Stimulated activated CD8-positive, alpha-beta memory T cell treated with anti-CD3 and anti-CD28 coated beads, Interleukin-4, amount 100 ng/mL, for 48 hours (primary cell): ENCODE data around the gene TMEM198.
A peak's percentile ranks its signal among the peaks of the same experiment; 100 is the strongest.

Experiments used
- DNase-seq: peaks from one replicate; pipeline ENCODE4 v3.0.0-alpha.2; 2020

The TMEM198 gene, protein sequence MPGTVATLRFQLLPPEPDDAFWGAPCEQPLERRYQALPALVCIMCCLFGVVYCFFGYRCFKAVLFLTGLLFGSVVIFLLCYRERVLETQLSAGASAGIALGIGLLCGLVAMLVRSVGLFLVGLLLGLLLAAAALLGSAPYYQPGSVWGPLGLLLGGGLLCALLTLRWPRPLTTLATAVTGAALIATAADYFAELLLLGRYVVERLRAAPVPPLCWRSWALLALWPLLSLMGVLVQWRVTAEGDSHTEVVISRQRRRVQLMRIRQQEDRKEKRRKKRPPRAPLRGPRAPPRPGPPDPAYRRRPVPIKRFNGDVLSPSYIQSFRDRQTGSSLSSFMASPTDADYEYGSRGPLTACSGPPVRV

GRCh38 chr2:219543596-219544358 lies at the start of gene TMEM198, which contains the start of gene CHPF:
TMEM198 (plus strand) TSS chr2:219544028; CDS start chr2:219544728, 700 bp downstream.
CHPF (minus strand) TSS chr2:219543809; CDS start chr2:219543538, 271 bp downstream.
- peak; percentile 96 for DNase-seq

DNA sequence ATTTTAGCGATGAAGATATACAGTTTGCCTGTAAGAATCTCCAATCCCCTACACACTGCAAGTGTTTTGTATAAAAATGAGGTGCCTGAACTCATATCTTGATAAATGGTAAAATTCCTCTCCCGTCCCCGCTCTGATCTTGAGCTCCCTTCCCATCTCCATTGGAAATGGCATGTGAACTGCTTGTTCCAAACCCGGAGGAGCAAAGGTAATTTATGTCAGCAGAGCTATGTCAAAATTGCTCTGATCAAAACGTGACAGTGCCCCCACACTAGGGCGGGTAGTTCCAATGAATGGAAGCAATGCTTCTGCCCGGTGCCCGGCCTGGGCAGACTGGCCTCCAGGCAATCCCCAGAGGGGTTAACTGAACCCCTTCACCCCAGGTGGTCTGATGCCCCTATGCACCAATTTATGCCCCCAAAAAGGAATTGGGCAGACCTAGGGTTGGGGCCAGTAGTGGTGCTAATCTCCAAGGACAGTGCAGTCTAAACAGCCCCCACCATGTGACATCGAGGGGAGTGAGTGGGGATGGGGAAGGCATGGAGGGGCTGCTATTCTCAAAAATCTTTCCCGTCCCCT lies 48.8 kb upstream of the TMEM198 start:
- no peak for DNase-seq

DNA sequence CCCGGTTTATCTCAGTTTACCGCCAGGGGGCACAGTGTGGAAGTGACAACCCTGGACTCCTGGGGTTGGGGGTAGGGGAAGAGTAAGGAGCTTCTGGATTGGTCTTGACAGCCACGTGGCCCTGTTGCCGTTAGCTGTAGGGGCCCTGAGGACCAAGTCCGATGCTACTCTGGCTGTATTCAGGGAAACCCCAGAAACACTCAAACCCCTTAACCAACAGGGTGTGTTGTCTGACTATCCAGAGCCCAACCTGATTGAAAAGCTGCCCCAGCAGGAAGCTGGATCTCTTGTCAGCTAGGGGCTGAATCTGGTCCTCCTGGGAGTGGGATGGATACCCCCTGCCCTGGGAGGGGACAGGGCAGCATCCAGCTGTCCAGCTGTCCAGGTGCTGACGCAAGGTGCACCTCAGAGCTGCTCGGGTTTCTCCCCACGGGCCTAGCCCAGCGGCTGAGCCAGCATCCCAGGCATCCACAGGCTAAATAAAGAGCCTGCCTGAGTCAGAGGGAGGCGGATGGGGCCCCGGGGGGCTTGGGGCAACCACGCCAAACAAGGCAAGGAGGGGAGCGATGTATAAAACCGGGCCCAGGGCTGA lies 48.2 kb upstream of the TMEM198 start:
- DNase-seq = peak; percentile 79

GRCh38 chr2:219496247-219496824 lies 47.5 kb upstream of the TMEM198 start:
- no peak for DNase-seq

DNA sequence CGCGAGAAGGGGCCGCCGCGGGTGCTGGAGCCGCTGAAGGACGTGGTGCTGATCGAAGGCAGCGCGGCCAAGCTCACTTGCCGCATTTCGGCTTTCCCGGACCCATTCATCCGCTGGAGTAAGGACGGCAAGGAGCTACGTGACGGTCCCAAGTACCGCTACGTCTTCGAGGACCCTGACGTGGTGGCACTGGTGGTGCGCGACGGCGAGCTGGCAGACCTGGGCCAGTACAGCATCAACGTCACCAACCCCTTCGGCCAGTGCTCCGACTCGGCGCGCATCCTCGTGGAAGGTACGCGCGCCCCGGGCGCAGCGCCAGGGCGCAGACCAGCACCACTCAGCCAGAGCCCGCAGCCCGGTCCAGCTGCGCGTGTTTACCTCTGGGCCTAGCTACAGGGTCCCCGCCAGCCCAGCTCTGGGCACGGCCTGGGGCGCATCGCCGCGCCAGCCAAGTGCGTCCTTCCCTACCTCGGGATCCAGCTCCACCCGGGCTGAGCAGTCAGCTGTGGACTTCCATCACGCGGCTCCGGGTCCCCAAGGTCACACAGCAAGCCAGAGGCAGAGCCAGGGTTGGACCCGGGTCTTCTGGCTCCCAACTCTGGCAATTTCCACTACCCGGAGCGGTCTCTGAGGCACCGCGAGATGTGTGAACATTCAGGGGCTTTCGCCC lies 46.9 kb upstream of the TMEM198 start:
- no peak for DNase-seq

DNA sequence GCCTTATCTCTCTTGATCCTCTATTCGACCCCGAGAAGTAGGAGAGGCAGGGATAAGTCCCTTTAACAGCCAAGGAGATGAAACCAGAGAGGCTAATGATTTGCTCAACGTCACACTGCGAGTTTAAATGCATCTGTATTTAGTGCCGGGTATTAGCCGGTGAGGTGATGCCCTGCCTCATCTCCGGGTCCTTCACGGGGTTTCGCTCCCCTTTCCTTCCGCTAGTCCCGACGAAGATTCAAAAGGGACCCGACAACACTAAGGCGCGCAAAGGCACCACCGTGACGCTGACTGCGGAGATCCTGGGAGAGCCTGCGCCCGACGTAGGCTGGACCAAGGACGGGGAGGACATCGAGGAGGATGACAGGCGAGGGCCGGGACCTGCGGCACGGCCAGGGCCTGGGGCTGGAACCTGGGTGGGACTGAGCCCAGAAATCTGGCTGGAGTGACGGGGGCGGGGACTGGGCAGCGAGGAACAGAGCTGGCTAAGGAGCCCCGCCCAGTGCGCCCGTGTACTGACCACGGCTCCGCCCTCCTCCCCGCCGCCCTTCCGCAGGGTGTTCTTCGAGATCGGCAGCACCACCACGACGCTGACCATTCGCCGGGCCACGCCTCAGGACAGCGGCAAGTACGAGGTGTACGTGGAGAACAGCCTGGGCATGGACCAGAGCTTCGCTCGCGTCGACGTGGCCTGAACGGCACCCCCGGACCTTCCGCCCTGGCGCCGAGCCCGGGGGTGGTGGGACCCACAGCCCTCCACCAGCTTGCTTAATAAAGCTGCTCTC lies 46.1 kb upstream of the TMEM198 start:
- DNase-seq = peak; percentile 63

DNA sequence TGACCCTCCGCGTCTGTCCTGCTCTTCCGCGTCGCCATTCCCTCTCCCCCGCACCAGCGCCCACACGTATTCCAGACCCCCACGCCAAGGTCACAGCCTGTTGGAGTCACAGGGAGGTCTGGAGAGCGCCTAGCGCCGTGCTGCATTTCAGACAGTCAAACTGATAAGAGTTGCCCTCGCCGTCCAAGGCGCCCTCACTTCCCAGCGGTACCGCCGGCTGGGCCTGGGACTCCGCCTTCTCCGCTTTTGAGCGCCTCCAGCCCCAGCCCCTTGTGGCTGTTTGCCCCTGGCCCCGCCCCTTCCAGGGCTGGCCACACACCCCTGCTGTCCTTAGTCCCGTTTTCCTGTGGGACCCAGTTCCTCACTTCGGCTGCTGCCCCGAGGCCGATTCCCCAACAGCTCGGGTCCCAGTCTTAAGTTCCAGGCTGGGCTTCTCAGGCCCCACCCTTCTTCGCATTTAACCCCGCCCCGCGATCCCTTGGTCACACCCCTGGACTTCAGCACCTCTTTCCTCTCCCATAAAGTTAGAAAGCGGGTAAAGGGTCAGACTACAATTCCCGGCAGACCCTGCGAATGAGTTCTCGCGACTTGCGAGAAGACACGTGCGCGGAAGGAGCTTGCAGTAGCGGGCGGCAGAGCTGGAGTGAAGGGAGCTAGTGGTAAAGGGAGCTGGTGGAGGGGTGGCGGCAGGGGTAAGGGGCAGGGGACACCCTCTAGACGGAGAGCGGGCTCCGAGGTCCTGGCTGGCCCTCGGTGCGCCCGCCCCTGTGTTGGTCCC lies 45.4 kb upstream of the TMEM198 start, which contains the start of gene GMPPA:
GMPPA (plus strand) TSS at position 612 of the 778 bp plus-strand sequence. CDS start 1,085 bp downstream, outside the sequence.
- DNase-seq = peak; percentile 94

DNA sequence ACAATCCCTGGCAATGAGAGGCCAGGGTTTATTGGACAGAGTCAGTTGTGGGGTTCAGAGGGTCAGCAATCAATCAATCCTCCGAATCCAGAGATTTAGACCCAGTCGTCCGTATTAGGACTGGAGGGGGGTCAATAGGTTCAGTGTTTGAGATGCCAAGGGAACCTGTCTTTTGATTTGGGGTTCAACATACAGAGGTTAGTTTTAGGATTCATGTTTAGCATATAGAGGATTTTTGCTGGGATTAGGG lies 44.8 kb upstream of the TMEM198 start:
- no peak for DNase-seq

GRCh38 chr2:219499555-219499954 lies 44.3 kb upstream of the TMEM198 start:
- no peak for DNase-seq

DNA sequence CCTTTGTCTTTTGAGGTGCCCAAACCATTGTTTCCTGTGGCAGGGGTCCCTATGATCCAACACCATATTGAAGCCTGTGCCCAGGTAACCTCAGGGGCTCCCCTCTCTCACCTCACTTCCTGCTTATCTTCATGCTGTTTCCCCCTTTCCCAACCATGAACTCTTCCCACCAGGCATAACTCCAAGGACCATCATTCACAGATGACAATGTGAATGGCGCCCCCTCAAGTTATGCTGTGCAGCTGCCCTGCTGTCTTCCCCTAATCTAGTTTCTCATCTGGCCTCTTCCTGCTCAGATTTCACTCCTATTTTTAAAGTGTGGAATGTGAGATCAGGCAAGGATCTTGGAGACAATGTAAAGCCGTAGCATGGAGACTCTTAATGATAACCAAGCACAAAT lies 43.7 kb upstream of the TMEM198 start:
- DNase-seq = no peak

DNA sequence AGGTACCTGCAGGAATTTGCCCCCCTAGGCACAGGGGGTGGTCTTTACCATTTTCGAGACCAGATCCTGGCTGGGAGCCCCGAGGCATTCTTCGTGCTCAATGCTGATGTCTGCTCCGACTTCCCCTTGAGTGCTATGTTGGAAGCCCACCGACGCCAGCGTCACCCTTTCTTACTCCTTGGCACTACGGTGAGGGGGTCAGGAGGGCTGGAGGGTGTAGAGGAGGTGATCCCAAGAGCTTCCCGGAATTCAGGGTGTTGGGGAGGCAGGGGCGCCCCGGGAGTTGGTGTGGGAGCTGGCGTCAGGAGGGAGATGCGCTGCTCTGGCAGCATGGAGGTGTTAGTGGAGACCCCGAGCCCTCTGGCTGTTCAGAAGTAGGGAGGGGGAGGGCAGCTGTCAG lies 42.0 kb upstream of the TMEM198 start:
- DNase-seq = no peak

- no peak for DNase-seq
Measured at GRCh38 chr2:219502618-219503017, 41.2 kb upstream of the TMEM198 start.

GRCh38 chr2:219505585-219505984 lies 38.2 kb upstream of the TMEM198 start:
- no peak for DNase-seq

- DNase-seq = no peak
Measured at GRCh38 chr2:219506153-219506801, 37.6 kb upstream of the TMEM198 start.

GRCh38 chr2:219506802-219507526 lies 36.9 kb upstream of the TMEM198 start:
- DNase-seq = no peak

GRCh38 chr2:219507581-219508443 lies 36.0 kb upstream of the TMEM198 start:
- no peak for DNase-seq

DNA sequence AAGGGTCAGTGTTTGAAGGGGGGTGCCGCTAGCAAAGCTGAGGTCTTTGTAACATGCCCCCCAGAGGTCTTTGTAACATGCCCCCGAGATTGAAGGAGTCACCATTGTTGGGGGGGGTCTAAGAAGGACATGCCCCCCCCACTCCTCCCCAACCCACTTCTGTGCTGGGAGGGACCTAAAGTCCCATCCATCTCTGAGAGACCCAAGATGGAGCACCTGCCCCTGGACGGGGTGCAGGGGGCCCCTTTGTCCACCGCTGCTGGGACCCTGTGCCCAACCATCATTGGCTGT lies 35.4 kb upstream of the TMEM198 start:
- no peak for DNase-seq

DNA sequence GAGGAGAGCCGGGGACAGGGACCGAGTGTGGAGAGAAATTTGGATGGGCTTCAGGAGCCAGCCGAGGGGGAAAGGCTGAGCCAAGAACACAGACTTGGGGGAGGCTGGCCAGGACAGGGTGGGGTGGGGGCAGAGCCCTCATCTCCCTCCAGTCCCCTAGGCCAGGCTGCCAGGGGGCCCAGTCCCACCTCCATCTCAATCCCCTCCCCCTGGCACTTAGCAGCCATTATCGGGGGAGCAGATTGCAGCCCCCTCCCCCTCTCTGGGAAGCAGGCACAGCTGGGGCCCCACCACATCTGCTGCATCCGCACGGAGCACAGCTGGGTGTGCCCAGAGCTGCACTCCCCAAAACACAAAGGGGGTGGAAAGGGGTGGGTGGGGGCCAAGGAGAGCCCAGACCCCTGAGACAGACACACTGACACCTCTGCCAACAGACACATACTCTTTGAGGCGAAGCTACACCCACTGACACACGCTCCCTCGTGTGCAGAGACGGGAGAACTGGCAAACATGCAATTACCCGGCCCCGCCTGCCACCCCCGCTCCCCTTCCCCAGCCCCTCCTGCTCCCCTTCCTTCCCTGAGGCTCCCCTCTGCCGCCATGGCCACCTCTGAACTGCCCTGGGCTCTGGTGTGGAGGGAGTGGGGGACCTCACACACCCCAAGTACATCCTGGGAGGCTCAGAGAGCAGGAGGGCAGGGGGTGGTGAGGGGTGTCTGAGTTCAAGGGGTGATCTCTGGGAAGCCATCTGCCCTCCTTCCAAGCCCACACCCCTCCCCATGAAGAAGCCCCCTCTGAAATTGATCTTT lies 34.7 kb upstream of the TMEM198 start:
- DNase-seq = no peak
